GM18861 (cell line): ENCODE measurements around the gene BCL2L2.
"Not testable (repeated sequence)": the region's sequence is repeated elsewhere in the genome, so short reads cannot be mapped to it uniquely, and the experiment has no call there.

ENCODE experiments used
- ATAC-seq: cut with Tn5 transposase; IDR thresholded peaks from one replicate; pipeline ENCODE4 v1.9.1; 2021; ENCODE audit not compliant: unreplicated experiment

The BCL2L2 gene

GRCh38 chr14:23322568-23323517 lies 16.2 kb downstream of the BCL2L2 start:
- ATAC-seq = no peak

- no peak for ATAC-seq
These were observed 17.3 kb downstream of the BCL2L2 start for GRCh38 chr14:23323838-23324454.

- no peak for ATAC-seq
These were observed 17.8 kb downstream of the BCL2L2 start for GRCh38 chr14:23324455-23324846.

GRCh38 chr14:23324993-23325392 lies 18.4 kb downstream of the BCL2L2 start:
- no peak for ATAC-seq

GRCh38 chr14:23325746-23326145 lies 19.1 kb downstream of the BCL2L2 start:
- not testable (repeated sequence) for ATAC-seq

GRCh38 chr14:23326491-23327332 lies 20.1 kb downstream of the BCL2L2 start:
- ATAC-seq = no peak

- peak; percentile 49 for ATAC-seq
These were observed 21.5 kb downstream of the BCL2L2 start for GRCh38 chr14:23327947-23328744.

GRCh38 chr14:23335623-23336022 lies 29.0 kb downstream of the BCL2L2 start:
- ATAC-seq = no peak

- no peak for ATAC-seq
These were observed 33.1 kb downstream of the BCL2L2 start for GRCh38 chr14:23339506-23340268.

GRCh38 chr14:23344481-23344880 lies 37.8 kb downstream of the BCL2L2 start:
- no peak for ATAC-seq

GRCh38 chr14:23345987-23346692 lies 39.5 kb downstream of the BCL2L2 start:
- no peak for ATAC-seq

GRCh38 chr14:23346693-23347405 lies 40.2 kb downstream of the BCL2L2 start:
- ATAC-seq = no peak

GRCh38 chr14:23347406-23348296 lies 41.0 kb downstream of the BCL2L2 start:
- ATAC-seq = no peak

GRCh38 chr14:23348297-23348655 lies 41.6 kb downstream of the BCL2L2 start:
- ATAC-seq = no peak

GRCh38 chr14:23349156-23349845 lies 42.7 kb downstream of the BCL2L2 start:
- no peak for ATAC-seq

- ATAC-seq = no peak
These were observed 45.3 kb downstream of the BCL2L2 start for GRCh38 chr14:23351681-23352505.
